ENCODE data around the gene NTRK3. TPM values are rescaled to one million over a fixed set of nuclear protein-coding genes. Genes with fewer than 3 reads are reported as not detected.

Gene NTRK3
- total and polyA plus RNA-seq, 2 of the 8 experiments (the other 6 are each of a cell fraction or from before 2014, with no cell fraction given), result 4.5 to 6.8 TPM

DNA sequence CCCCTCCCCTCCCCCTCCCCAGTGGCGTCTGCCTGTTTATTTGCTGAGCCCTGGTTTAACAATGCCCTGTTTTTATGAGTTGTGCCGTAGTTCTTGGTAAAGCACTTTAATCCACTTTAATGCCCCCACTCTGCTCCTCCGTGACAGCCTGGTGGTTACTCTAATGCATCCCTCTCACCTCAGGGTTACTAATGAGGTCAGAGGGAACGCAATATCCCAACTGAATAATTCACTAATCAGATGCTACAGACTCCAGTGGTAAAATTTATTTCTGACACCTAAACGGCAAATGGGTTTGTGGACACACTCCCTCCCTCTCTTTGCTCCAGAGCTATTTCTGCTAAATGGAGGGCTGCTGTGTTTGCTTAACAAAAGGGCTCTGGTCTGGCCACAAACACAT is 26.1 kb upstream of the NTRK3 start:
- Histone ChIP-seq H3K18ac (ENCODE audit: extremely low read depth, low read length) (no peak overlapping the region), H3K23me2 (ENCODE audit: low read depth, low read length) (peaks cover 6% of the 10 kb centered on the region; the same call in 1 of the 2 replicates), H4K91ac (replicated peaks; ENCODE audit: insufficient read length, low read length) (no peak overlapping the region), H3K56ac (replicated peaks; ENCODE audit: insufficient read length, low read depth, low read length) (no peak overlapping the region), H3K4me1 (replicated peaks in 1 of 4; ENCODE audit: control insufficient read depth in 3 of 4, insufficient read depth in 4 of 4, low read length in 3 of 4) (peaks cover 0 to 12% (median 3%) of the 10 kb centered on the region in 4 experiments; a peak in 4 of 7 replicates), H3K79me2 (ENCODE audit: control insufficient read depth in 1 of 2, insufficient read depth in 2 of 2, low read length in 2 of 2) (no peaks in the 10 kb centered on the region), H4K20me1 (replicated peaks in 1 of 2; ENCODE audit: control insufficient read depth in 1 of 2, insufficient read depth in 2 of 2, low read length in 2 of 2) (no peaks in the 10 kb centered on the region), H3K4ac (replicated peaks; ENCODE audit: insufficient read length, low read depth, low read length) (no peak overlapping the region), H3K9ac (replicated peaks in 1 of 4; ENCODE audit: extremely low read depth in 1 of 4, low read depth in 3 of 4, low read length in 3 of 4) (no peak overlapping the region), H2BK15ac (ENCODE audit: low read length) (no peak overlapping the region), H2BK5ac (ENCODE audit: low read depth, low read length) (no peak overlapping the region), H2BK20ac (ENCODE audit: low read length) (no peak overlapping the region), H4K5ac (ENCODE audit: insufficient read length, low read depth, low read length) (no peak overlapping the region), H3K14ac (ENCODE audit: insufficient read length) (no peak overlapping the region), H2BK12ac (ENCODE audit: low read depth, low read length) (no peak overlapping the region), H3K27ac (ENCODE audit: low read depth, low read length) (no peak overlapping the region), H3K36me3 (ENCODE audit: control insufficient read depth in 2 of 4, insufficient read depth in 4 of 4, low read length in 3 of 4) (no peaks in the 10 kb centered on the region), H3K23ac (ENCODE audit: insufficient read length) (no peak overlapping the region), H3K27me3 (replicated peaks in 1 of 4; ENCODE audit: control insufficient read depth in 3 of 4, extremely low read depth in 1 of 4, insufficient read depth in 3 of 4, low read length in 3 of 4) (peaks cover 0 to 6% (median under 1%) of the 10 kb centered on the region in 4 experiments; a peak in 2 of 7 replicates), H3K79me1 (ENCODE audit: low read depth, low read length) (no peaks in the 10 kb centered on the region), H4K8ac (ENCODE audit: extremely low read depth, insufficient read depth, low read length) (no peak overlapping the region), H2AK5ac (ENCODE audit: low read depth, low read length) (no peak overlapping the region), H2BK120ac (replicated peaks; ENCODE audit: low read depth, low read length) (no peak overlapping the region), H3K4me2 (ENCODE audit: insufficient read depth in 1 of 2, low read depth in 2 of 2, low read length in 2 of 2) (peak overlapping the region in 1 of 2 experiments; percentile 13; a peak in 1 of 4 replicates), H3K9me3 (ENCODE audit: insufficient read depth in 2 of 2, low read depth in 1 of 2, low read length in 1 of 2) (no peaks in the 10 kb centered on the region), H3K4me3 (ENCODE audit: extremely low read depth in 1 of 4, insufficient read depth in 2 of 4, low read depth in 3 of 4, low read length in 4 of 4) (no peak overlapping the region), H2AFZ (ENCODE audit: low read length) (peak overlapping the region; percentile 39)
- WGBS, 2 experiments (ENCODE audit: extremely low coverage in 1 of 2, insufficient coverage in 1 of 2, insufficient read length in 1 of 2, insufficient replicate concordance in 2 of 2, low coverage in 1 of 2, low lambda C conversion rate in 2 of 2, missing lambda C conversion rate in 1 of 2), result 79% methylated on average over 5 of the region's 5 CpGs; no CpG with 5 or more reads in 1 of the 2 experiments
- CTCF ChIA-PET (ENCODE audit: partially characterized antibody), result interaction anchor here (1.6 to 4.8 kb wide), 6 partner anchors 9 to 172 kb away, joined by 5 to 54 read pairs (median 10); no protein-coding TSS in a partner anchor
- POLR2A ChIA-PET (ENCODE audit: partially characterized antibody), result no interaction called here
- FAIRE-seq, result no peak
- DNase-seq (ENCODE audit: low read depth in 1 of 2, low spot score in 2 of 2), result no peak
